NCI-H446 (cell line): ENCODE measurements around the gene ANKRD11.

Source experiments
- DNase-seq, 2 experiments: peaks; one replicate each; lab custom pipeline; 2025; lab: John Stamatoyannopoulos, UW

The ANKRD11 gene

GRCh38 chr16:89232107-89232506 lies 258.3 kb downstream of the ANKRD11 start:
- DNase-seq: no peak

- no peak for DNase-seq
These were observed 260.1 kb downstream of the ANKRD11 start for GRCh38 chr16:89230255-89230654.

GRCh38 chr16:89224665-89225064 lies 265.7 kb downstream of the ANKRD11 start:
- DNase-seq: no peak

- no peak for DNase-seq
These were observed 267.4 kb downstream of the ANKRD11 start for GRCh38 chr16:89222931-89223330.

GRCh38 chr16:89221604-89222003 lies 268.8 kb downstream of the ANKRD11 start:
- DNase-seq: no peak

GRCh38 chr16:89219365-89219764 lies 271.0 kb downstream of the ANKRD11 start:
- no peak for DNase-seq
